Fibroblast of pulmonary artery (primary cell): Measurements from ENCODE around the gene CDK12.

Source experiments
- DNase-seq: peaks from one replicate; pipeline ENCODE4 v3.0.0-alpha.2; 2010; ENCODE audit warnings: low read depth
- H3K4me3 ChIP-seq: replicated peaks from 2 replicates; pipeline ENCODE4 v1.5.1; 2011; ENCODE audit warnings: low read depth, mild to moderate bottlenecking, control low read depth, low read length, moderate library complexity
- TF ChIP-seq, protein P1 (sequence below): IDR thresholded peaks from 2 replicates; pipeline ENCODE4 v1.5.1; 2011; ENCODE audit warnings: mild to moderate bottlenecking, control low read depth, low read length, inconsistent platforms; ENCODE audit errors: missing control alignments

CDK12 gene

DNA sequence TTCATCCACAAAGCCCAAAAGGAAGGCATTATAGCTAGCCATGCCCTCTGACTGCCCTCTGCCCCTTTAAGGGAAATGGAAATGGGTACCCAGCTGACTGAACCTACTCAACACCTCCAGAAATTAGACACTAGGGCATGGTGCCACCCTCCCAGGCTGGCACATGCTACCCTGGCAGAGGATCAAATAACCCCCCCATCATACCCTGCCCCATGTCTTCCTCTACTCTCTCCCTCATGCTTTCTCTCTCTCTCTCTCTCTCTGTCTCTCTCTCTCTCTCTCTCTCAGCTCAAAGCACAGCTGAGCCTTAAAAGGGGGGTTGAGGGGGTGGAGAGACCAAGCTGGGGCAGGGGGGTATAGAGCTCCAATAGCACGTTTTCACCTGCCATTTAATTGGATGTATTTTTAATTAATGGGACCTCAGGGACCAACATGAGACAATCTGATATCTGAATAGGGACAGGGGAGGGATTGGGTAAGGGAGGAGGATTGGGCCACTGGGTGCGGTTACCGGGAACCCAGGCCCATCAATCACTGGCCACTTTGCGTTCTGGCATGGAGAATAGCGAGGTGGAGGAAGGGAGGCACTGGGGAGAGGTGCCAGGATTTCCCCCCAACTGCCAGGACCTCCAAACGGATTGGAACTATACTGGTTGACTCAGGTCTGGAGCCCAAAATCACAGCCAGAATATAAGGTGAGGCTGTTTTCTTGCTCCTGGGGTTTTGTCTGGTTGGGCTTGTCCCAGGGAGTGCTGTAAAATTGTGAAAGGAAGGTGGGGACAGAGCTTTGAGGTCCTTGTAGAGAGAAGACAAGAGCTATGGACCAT is 88.7 kb downstream of the CDK12 start:
- TF ChIP-seq, protein P1, sequence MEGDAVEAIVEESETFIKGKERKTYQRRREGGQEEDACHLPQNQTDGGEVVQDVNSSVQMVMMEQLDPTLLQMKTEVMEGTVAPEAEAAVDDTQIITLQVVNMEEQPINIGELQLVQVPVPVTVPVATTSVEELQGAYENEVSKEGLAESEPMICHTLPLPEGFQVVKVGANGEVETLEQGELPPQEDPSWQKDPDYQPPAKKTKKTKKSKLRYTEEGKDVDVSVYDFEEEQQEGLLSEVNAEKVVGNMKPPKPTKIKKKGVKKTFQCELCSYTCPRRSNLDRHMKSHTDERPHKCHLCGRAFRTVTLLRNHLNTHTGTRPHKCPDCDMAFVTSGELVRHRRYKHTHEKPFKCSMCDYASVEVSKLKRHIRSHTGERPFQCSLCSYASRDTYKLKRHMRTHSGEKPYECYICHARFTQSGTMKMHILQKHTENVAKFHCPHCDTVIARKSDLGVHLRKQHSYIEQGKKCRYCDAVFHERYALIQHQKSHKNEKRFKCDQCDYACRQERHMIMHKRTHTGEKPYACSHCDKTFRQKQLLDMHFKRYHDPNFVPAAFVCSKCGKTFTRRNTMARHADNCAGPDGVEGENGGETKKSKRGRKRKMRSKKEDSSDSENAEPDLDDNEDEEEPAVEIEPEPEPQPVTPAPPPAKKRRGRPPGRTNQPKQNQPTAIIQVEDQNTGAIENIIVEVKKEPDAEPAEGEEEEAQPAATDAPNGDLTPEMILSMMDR, result no peak
- H3K4me3 ChIP-seq, result no peak overlapping the region
- no peak for DNase-seq

DNA sequence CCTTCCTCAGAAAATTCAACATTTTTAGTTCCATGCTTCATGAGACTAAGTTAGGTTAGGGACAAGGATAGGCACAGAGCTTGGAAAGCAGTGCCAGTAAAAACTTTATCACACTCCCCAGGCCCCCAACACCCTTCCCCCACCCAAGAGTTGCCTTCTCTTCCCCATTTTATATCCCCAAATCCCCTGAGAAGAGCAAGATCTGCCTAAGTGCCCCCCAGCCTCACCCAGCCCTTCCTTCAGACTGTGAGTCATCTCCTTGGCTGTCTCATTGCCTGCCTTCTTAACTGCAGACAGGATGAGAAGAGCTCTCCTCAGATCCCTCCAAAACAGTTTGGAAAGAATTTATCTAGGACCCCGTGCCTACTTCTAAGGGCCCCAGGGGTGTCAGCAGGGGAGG is 90.6 kb downstream of the CDK12 start:
- DNase-seq, result no peak
- no peak overlapping the region for H3K4me3 ChIP-seq
- TF ChIP-seq, protein P1, result no peak

DNA sequence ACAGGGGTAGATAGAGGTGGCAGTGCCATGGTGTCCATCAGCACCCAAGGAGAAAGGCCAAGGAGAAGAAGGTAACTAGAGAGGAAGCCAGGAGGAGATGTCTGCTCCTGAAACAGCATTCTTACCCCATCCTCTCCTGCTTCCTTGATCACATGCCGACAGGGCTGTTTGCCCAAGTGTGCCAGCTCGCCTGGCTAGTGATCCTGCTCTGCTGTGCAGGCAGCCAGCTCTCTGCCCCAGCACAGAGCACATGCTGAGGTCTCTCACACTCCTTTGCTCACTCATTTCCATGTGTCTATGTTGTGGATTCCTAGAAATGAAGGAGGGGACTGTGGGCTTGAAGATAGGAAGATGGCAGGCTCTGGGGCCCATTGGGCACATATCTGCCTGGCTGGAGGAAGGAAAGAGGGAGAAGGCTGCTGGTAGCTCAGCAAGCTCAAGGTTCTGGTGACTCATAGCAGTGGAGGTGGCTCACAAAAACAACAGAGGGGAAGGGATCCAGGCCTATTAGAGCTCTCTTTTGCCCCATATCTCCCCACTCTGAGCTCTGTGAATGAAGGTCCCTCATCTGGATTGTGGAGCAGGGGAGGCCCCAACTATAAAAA is 92.2 kb downstream of the CDK12 start:
- TF ChIP-seq, protein P1, result no peak
- peak; percentile 62 for DNase-seq
- H3K4me3 ChIP-seq, result no peak overlapping the region

DNA sequence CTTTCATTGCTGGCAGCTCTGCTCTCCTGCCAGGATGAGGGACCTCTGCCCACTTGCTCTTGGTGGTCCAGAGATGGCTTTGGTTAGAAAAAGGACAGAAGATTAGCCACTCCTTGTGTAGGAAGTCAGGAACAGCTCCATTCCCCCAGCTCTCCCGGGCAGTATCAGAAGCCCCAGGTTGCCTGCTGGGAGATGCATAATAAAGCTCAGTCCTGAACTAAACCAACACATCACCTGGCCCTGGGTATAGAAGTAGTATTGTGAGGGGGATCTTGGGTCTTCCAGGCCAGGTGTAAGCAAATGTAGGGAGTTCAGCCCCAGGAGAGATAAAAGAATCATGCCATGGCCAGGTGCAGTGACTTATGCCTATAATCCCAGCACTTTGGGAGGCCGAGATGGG is 94.1 kb downstream of the CDK12 start:
- H3K4me3 ChIP-seq, result no peak overlapping the region
- DNase-seq, result no peak
- TF ChIP-seq, protein P1, result no peak

DNA sequence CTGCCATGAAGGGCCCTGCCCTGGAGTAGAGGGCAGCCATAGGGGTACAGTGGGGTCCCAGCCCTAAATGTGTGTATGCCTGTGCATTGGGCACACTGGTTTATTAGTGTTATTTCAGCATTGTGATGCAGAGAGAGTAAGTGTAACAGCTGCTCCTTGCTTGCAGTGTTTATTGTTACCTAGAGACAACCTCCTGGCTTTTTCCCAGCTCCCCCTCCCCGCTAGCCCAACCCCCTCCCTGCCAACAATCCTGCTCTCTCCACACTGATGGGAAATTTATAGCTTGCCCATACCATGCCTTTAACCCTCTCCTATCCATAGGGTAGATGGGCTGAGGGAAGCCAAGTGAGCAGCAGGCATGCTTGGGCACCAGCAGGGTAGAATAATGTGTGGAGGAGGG is 95.1 kb downstream of the CDK12 start:
- no peak overlapping the region for H3K4me3 ChIP-seq
- no peak for DNase-seq
- TF ChIP-seq, protein P1, result no peak

DNA sequence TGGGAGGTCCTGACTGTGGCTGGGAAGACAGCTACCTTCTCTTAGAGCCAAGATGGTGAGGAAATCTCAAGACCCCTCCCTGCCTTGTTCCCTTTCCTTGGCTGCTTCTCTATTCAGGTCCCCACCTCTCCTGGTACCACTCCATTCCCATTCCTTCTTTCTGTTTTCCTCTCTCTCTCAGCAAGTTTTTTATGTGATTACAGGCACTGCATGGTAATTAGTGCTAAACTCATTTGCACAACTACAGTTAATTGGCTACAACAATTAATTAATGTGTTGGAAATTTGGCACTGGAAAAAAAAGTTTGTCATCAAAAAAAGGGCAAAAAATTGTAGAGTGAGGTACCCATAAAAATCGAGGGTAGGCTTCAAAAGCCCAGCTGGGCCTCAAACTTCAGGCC is 101.1 kb downstream of the CDK12 start:
- TF ChIP-seq, protein P1, result no peak
- no peak overlapping the region for H3K4me3 ChIP-seq
- DNase-seq, result no peak
